ENCODE measurements around the gene UGCG.

- no peak for TF ChIP-seq CBX3 (IDR thresholded peaks at IDR 0.05; ENCODE audit: low read depth)
- no peak for TF ChIP-seq CTCF (IDR thresholded peaks at IDR 0.05 in 2 of 3, conservative IDR thresholded peaks at IDR 0.05 in 1 of 3; ENCODE audit: borderline replicate concordance in 1 of 3, insufficient read depth in 1 of 3, low read depth in 2 of 3, low read length in 2 of 3)
- no peak for TF ChIP-seq POLR2A (IDR thresholded peaks at IDR 0.05; ENCODE audit: borderline replicate concordance, extremely low read depth, insufficient read depth, insufficient read length)
- TF ChIP-seq EZH2 (IDR thresholded peaks at IDR 0.05) = no peak
- TF ChIP-seq ATF3 (IDR thresholded peaks at IDR 0.05) = no peak
- TF ChIP-seq ZFX (IDR thresholded peaks at IDR 0.05) = no peak
- TF ChIP-seq ELF1 (IDR thresholded peaks at IDR 0.05; ENCODE audit: borderline replicate concordance, low read depth) = no peak
- no peak for TF ChIP-seq EZH2phosphoT487 (IDR thresholded peaks at IDR 0.05; ENCODE audit: borderline replicate concordance)
- no peak for TF ChIP-seq JUND (IDR thresholded peaks at IDR 0.05)
These were observed 33.0 kb upstream of the UGCG start for GRCh38 chr9:111863636-111864035.
